ENCODE measurements around the gene HOXA9. TPM values are rescaled to one million over a fixed set of nuclear protein-coding genes. Genes with fewer than 3 reads are reported as not detected.

Gene HOXA9
- total RNA-seq, 1 donor, result 20.3 TPM

GRCh38 chr7:27152816-27153442 lies 12.4 kb downstream of the HOXA9 start:
- H3K4me3 ChIP-seq (ENCODE audit: low read depth, low read length), result peak overlapping the region; percentile 77
- TF ChIP-seq CTCF (IDR thresholded peaks at IDR 0.05; ENCODE audit: insufficient read depth, low read depth, low read length), result no peak
- no peak for DNase-seq (ENCODE audit: low read depth)

GRCh38 chr7:27151931-27152815 lies 13.2 kb downstream of the HOXA9 start, which contains the start of gene HOXA3:
TSS of gene HOXA3 (minus strand) at chr7:27152583. CDS start at chr7:27110640, 41,943 bp downstream.
- DNase-seq (ENCODE audit: low read depth), result peak; percentile 92
- no peak for TF ChIP-seq CTCF (IDR thresholded peaks at IDR 0.05; ENCODE audit: insufficient read depth, low read depth, low read length)
- peak within 1 kb of the TSS; percentile 77 for H3K4me3 ChIP-seq (ENCODE audit: low read depth, low read length)

GRCh38 chr7:27151341-27151930 lies 13.9 kb downstream of the HOXA9 start:
- no peak for DNase-seq (ENCODE audit: low read depth)
- peak overlapping the region; percentile 77 for H3K4me3 ChIP-seq (ENCODE audit: low read depth, low read length)

GRCh38 chr7:27150568-27151340 lies 14.6 kb downstream of the HOXA9 start:
- TF ChIP-seq CTCF (IDR thresholded peaks at IDR 0.05; ENCODE audit: insufficient read depth, low read depth, low read length), result peak; percentile 80
- DNase-seq (ENCODE audit: low read depth), result peak; percentile 77
- H3K4me3 ChIP-seq (ENCODE audit: low read depth, low read length), result peak overlapping the region; percentile 77

More at GRCh38 chr7:27151341-27151930, 13.9 kb downstream of the HOXA9 start:
- TF ChIP-seq CTCF (IDR thresholded peaks at IDR 0.05; ENCODE audit: insufficient read depth, low read depth, low read length), result no peak

GRCh38 chr7:27149842-27150567 lies 15.3 kb downstream of the HOXA9 start:
- TF ChIP-seq CTCF (IDR thresholded peaks at IDR 0.05; ENCODE audit: insufficient read depth, low read depth, low read length), result no peak
- no peak for DNase-seq (ENCODE audit: low read depth)
- peak overlapping the region; percentile 77 for H3K4me3 ChIP-seq (ENCODE audit: low read depth, low read length)
